ENCODE results near the gene AOC2.

DNA sequence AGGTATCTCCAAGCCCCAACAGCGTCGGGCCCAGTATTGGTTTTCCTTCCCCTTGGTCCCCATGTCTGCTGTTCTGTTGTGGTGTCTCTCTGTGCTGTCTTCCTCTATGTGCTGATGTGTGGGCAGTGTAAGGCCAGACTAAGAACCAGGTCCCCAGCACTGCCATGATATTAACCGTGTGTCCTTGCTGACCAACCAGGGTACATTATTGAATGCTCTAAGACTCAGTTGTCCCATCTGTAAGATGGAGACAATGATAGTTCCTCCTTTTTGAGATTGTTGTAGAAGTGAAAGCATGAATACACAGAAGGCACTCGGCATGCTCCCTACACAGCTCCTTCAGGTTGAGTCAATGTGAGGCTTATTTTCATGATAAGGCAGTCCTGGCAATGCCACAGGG, 27.3 kb downstream of the AOC2 start:
- TF ChIP-seq, protein P1, sequence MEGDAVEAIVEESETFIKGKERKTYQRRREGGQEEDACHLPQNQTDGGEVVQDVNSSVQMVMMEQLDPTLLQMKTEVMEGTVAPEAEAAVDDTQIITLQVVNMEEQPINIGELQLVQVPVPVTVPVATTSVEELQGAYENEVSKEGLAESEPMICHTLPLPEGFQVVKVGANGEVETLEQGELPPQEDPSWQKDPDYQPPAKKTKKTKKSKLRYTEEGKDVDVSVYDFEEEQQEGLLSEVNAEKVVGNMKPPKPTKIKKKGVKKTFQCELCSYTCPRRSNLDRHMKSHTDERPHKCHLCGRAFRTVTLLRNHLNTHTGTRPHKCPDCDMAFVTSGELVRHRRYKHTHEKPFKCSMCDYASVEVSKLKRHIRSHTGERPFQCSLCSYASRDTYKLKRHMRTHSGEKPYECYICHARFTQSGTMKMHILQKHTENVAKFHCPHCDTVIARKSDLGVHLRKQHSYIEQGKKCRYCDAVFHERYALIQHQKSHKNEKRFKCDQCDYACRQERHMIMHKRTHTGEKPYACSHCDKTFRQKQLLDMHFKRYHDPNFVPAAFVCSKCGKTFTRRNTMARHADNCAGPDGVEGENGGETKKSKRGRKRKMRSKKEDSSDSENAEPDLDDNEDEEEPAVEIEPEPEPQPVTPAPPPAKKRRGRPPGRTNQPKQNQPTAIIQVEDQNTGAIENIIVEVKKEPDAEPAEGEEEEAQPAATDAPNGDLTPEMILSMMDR (IDR thresholded peaks at IDR 0.05; ENCODE audit: poor library complexity) = no peak
- TF ChIP-seq EZH2 (IDR thresholded peaks at IDR 0.05; ENCODE audit: borderline replicate concordance) = no peak

Measured in hepatocyte (in vitro differentiated cells).